G401 (cell line): ENCODE results near the gene PLCB2. TPM values are rescaled to one million over a fixed set of nuclear protein-coding genes. Genes with fewer than 3 reads are reported as not detected.

Source experiments
- DNase-seq: peaks from one replicate; pipeline ENCODE4 v3.0.0-alpha.2; 2015; ENCODE audit warnings: low spot score
- in situ Hi-C: cut with HindIII; loops from 2 replicates; pipeline ENCODE4 v1.10.0; 2016; ENCODE audit warnings: low sequenced_read_pairs, mixed read lengths
- total RNA-seq: library from RNA; depleted of rRNA; stranded (reverse); fragments of >200 nt; shearing (Covaris generic); gene quantifications from 2 replicates; pipeline ENCODE4 v1.2.3, GENCODE V29; 2014

Gene PLCB2
- total RNA-seq, 1 experiment from 2014 or later: 145 TPM

GRCh38 chr15:40264321-40265153, 43.2 kb downstream of the PLCB2 start:
- in situ Hi-C loops: no loop called here
- no peak for DNase-seq

- no peak for DNase-seq
- in situ Hi-C loops: no loop called here
These were observed 44.5 kb downstream of the PLCB2 start for GRCh38 chr15:40263024-40263754.

- in situ Hi-C loops: no loop called here
- no peak for DNase-seq
These were observed 48.7 kb downstream of the PLCB2 start for GRCh38 chr15:40259021-40259420.

GRCh38 chr15:40258544-40258943, 49.2 kb downstream of the PLCB2 start:
- in situ Hi-C loops: no loop called here
- no peak for DNase-seq

GRCh38 chr15:40257656-40258450, 49.9 kb downstream of the PLCB2 start:
- in situ Hi-C loops: no loop called here
- no peak for DNase-seq

GRCh38 chr15:40256638-40257235, 51.0 kb downstream of the PLCB2 start:
- DNase-seq: peak; percentile 62
- in situ Hi-C loops: no loop called here

GRCh38 chr15:40255033-40255432, 52.7 kb downstream of the PLCB2 start:
- in situ Hi-C loops: no loop called here
- no peak for DNase-seq

GRCh38 chr15:40254452-40254851, 53.3 kb downstream of the PLCB2 start:
- DNase-seq: no peak
- in situ Hi-C loops: no loop called here

GRCh38 chr15:40253167-40253790, 54.5 kb downstream of the PLCB2 start:
- DNase-seq: no peak
- in situ Hi-C loops: no loop called here

GRCh38 chr15:40252438-40253166, 55.1 kb downstream of the PLCB2 start:
- in situ Hi-C loops: no loop called here

GRCh38 chr15:40252141-40252437, 55.6 kb downstream of the PLCB2 start:
- in situ Hi-C loops: no loop called here
- DNase-seq: peak; percentile 51

More at GRCh38 chr15:40252438-40253166, 55.1 kb downstream of the PLCB2 start:
- DNase-seq: peak; percentile 61

GRCh38 chr15:40251486-40252140, 56.1 kb downstream of the PLCB2 start:
- DNase-seq: peak; percentile 61
- in situ Hi-C loops: no loop called here

GRCh38 chr15:40250771-40251483, 56.8 kb downstream of the PLCB2 start:
- in situ Hi-C loops: no loop called here
- no peak for DNase-seq

- DNase-seq: no peak
- in situ Hi-C loops: no loop called here
These were observed 57.5 kb downstream of the PLCB2 start for GRCh38 chr15:40250304-40250656.

- in situ Hi-C loops: no loop called here
- peak; percentile 59 for DNase-seq
These were observed 58.0 kb downstream of the PLCB2 start for GRCh38 chr15:40249477-40250303.

GRCh38 chr15:40248006-40248783, 59.5 kb downstream of the PLCB2 start:
- in situ Hi-C loops: no loop called here
- DNase-seq: no peak
